ENCODE results near the gene STAT6. TPM values are rescaled to one million over a fixed set of nuclear protein-coding genes. Genes with fewer than 3 reads are reported as not detected.

The STAT6 gene
- total RNA-seq, 8 experiments from 2014 or later: 1.6 to 126 (median 13.3) TPM

DNA sequence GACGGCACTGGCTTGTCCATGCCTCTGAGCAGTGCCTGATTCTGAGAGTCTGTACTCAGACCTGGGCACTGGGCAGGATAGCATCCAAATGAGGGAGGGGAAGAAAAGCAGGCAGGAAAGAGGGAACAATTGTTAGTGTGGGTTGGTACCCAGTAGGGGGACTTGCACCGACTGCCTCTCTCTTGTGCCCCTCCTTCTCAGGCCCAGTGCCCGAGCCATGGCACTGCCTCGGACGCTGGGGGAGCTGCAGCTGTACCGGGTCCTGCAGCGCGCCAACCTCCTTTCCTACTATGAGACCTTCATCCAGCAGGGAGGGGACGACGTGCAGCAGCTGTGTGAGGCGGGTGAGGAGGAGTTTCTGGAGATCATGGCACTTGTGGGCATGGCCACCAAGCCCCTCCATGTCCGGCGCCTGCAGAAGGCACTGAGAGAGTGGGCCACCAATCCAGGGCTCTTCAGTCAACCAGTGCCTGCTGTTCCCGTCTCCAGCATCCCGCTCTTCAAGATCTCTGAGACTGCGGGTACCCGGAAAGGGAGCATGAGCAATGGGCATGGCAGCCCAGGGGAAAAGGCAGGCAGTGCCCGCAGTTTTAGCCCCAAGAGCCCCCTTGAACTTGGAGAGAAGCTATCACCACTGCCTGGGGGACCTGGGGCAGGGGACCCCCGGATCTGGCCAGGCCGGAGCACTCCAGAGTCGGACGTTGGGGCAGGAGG lies 20.1 kb downstream of the STAT6 start:
- in situ Hi-C loops (cut with MboI; ENCODE audit: low pct_unique_long_range_greater_than_20kb in 2 of 9, low sequenced_read_pairs in 9 of 9, unreplicated experiment in 9 of 9): no loop called here
- H3K27ac ChIP-seq: no peak overlapping the region
- no peak for ATAC-seq (replicated peaks in 6 of 8)

DNA sequence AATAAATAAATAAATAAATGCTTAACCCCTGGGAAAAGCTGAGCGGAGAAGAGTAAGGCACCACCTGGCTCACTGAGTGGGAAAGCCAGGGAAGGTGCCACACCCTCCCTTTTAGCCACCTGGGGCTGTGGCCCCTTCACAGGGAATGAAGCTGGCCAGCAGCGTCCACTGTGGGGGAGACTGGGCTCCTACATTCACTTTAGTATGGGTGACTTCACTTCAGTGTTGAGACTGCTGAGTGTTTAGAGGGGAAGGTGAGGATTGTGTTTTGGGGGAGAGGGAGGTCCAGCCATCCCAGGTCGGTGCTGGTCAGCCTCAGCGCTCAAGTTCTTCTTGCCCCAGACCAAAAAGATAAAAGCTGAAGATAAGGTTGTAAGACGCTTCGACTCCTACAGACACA lies 20.7 kb downstream of the STAT6 start:
- ATAC-seq (replicated peaks in 6 of 8): no peak
- peak overlapping the region; percentile 53 to 94 (median 69) for H3K4me3 ChIP-seq
- H3K4me1 ChIP-seq (replicated peaks in 1 of 2): peaks cover 31 to 37% of the 10 kb centered on the region in 2 donors
- in situ Hi-C loops (cut with MboI; ENCODE audit: low pct_unique_long_range_greater_than_20kb in 2 of 9, low sequenced_read_pairs in 9 of 9, unreplicated experiment in 9 of 9): no loop called here
- H3K27ac ChIP-seq: no peak overlapping the region
- 27 to 95% (median 60%) methylated on average over 2 to 3 of the region's 6 CpGs; no CpG with 5 or more reads in 5 of the 10 experiments for WGBS, 10 experiments

More for the DNA sequence above, 20.1 kb downstream of the STAT6 start:
- 87 to 95% methylated on average over 3 to 7 of the region's 22 CpGs; no CpG with 5 or more reads in 8 of the 10 experiments for WGBS, 10 experiments
- H3K4me1 ChIP-seq (replicated peaks in 1 of 2): peaks cover 28 to 33% of the 10 kb centered on the region in 2 donors
- H3K4me3 ChIP-seq: peak overlapping the region in 2 of 5 donors; percentile 53 to 77

DNA sequence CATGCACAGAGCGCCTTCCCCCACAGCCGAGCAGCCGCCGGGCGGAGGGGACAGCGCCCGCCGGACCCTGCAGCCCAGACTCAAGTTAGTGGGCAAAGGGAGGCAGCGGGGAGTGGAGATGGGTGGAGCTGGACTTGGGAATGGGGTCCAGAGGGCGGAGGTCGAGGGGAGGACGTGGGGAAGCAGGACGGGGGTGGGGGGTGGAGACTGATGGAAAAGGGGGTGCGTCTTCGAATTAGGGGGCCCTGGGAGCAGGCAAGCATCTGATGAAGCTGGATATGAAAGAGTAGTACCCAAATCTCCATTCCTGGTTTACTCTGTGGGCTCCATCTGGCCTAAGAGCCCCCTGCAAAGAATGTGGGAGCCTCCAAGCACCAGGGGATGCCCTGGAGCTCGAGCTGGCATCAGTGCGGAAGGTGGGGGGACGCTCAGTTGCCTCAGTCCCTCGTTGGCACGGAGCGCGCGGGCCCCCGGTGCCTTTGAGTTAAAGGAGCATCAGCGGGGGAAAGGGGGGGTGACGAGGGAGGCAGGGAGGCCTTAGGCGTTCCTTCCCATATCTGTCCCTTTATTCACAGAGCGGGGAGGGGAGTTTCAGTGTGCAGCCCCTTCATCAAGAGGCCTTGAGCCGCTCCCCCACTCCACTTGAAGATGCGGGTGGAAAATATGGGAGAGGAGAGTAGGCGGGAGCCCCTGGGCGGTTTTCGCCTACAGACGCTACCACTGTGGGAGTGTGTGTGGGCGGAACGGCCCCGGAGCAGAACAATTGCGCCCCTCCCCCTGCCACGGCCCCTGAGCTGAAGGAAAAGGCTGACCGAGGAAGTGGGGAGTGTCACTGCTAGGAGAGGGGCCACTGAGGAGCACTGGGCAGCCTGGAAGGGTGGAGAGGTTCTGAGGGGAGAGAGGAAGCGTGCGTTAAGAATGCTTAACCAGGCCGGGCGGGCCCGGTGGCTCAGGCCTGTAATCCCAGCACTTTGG lies 21.6 kb downstream of the STAT6 start:
- peak overlapping the region; percentile 53 to 94 (median 69) for H3K4me3 ChIP-seq
- 0 to 7% (median 0%) methylated on average over 1 to 11 of the region's 45 CpGs; no CpG with 5 or more reads in 3 of the 10 experiments for WGBS, 10 experiments
- peaks cover 31 to 35% of the 10 kb centered on the region in 2 donors for H3K4me1 ChIP-seq (replicated peaks in 1 of 2)
- ATAC-seq (replicated peaks in 6 of 8): peak; percentile 2 to 25 (median 12)
- H3K27ac ChIP-seq: peak overlapping the region; percentile 66 to 87
- in situ Hi-C loops (cut with MboI; ENCODE audit: low pct_unique_long_range_greater_than_20kb in 2 of 9, low sequenced_read_pairs in 9 of 9, unreplicated experiment in 9 of 9): no loop called here

DNA sequence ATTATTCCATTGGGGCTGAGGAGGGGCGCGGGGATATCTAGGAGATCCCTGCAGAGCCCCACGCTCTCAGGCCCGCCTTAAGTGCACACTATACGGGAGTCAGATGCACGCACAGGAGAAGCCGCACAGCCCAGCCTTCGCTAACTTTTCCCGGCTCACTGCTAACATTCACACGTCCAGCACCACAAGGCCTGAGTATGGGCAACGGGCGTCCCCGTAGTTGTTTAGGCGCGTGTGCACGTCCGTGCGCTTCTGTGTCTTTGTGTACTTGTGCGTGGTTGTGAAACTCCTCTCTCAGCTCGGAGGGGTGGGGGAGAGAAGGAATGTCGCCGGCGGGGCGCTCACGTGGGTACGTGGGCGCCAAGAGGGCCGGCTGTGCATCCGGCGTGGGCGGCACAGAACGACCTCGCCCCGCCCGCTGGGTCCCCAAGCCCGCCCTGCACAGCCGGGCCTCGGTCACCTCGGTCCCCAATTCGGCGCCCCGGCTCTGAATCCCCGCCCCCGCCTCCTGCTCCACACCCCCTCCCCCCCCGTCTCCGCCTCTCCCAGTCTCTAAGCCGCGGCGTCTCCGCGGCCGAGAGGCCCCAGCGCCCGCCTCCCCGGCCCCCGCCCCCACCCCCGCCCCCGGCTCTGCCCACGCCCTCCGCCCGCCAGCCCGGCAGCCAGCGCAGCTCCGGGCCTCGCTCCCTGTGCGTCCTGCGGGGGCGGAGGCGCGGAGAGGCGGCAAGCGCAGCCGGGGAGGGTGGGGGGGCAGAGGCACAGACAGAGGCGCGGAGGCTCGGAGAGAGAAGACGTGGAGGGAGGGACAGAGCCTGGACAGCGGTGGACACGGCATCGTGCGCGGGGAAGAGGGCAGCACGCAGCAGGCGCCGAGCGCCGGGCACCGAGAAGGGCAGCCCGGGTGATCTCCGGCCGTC lies 22.6 kb downstream of the STAT6 start, which contains the start of gene NAB2:
NAB2 (plus strand) TSS at position 761 of the 917 bp plus-strand sequence. CDS start 158 bp downstream, outside the sequence.
- Histone ChIP-seq H3K27ac (peak within 1 kb of the TSS; percentile 66 to 87), H3K4me3 (peak within 1 kb of the TSS; percentile 53 to 94 (median 69)), H3K4me1 (replicated peaks in 1 of 2) (peaks cover 22 to 26% of the 10 kb centered on the region in 2 donors)
- 0 to 5% (median 1%) methylated on average over 6 to 8 of the region's 91 CpGs; no CpG with 5 or more reads in 6 of the 10 experiments for WGBS, 10 experiments
- in situ Hi-C loops (cut with MboI; ENCODE audit: low pct_unique_long_range_greater_than_20kb in 2 of 9, low sequenced_read_pairs in 9 of 9, unreplicated experiment in 9 of 9): no loop called here
- peak; percentile 45 to 82 (median 73) for ATAC-seq (replicated peaks in 6 of 8)

DNA sequence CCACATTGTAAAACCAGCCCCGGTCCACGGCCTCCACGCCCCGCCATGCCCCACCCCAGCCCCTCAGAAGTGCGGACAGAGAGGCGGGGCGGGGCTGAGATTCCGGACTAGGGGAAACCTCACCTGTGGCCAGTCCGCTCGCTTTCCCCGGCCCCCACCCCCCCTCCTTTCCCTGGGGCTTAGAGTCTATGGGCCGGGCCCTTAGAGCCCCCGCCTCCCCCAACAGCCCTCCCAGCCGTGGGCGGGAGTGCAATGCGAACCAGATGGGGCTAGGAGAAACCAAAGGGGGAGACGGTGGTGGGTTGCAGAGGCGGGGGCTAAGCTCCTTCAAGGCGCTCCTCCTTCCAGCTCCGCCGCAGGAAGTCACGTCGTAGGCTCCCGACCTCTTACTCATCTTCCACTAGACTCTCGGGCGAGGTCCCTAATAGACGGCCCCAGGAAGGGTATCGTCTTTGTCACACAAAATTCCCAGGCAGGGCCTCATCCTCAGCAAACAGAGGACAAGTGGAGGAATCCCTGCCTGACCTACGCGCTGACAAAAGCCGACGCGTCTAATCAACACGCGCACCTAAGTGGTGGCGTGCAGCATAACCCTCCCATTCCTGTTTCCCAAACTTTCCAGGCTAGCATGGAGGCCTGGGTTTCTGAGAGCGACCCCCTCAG lies 23.3 kb downstream of the STAT6 start:
- H3K4me3 ChIP-seq: peak overlapping the region; percentile 53 to 94 (median 69)
- H3K27ac ChIP-seq: peak overlapping the region; percentile 66 to 78
- WGBS, 10 experiments: 0% methylated on average over 10 of the region's 37 CpGs; no CpG with 5 or more reads in 9 of the 10 experiments
- in situ Hi-C loops (cut with MboI; ENCODE audit: low pct_unique_long_range_greater_than_20kb in 2 of 9, low sequenced_read_pairs in 9 of 9, unreplicated experiment in 9 of 9): no loop called here
- ATAC-seq (replicated peaks in 6 of 8): peak; percentile 2 to 23 (median 8)
- peaks cover 18 to 19% of the 10 kb centered on the region in 2 donors for H3K4me1 ChIP-seq (replicated peaks in 1 of 2)

DNA sequence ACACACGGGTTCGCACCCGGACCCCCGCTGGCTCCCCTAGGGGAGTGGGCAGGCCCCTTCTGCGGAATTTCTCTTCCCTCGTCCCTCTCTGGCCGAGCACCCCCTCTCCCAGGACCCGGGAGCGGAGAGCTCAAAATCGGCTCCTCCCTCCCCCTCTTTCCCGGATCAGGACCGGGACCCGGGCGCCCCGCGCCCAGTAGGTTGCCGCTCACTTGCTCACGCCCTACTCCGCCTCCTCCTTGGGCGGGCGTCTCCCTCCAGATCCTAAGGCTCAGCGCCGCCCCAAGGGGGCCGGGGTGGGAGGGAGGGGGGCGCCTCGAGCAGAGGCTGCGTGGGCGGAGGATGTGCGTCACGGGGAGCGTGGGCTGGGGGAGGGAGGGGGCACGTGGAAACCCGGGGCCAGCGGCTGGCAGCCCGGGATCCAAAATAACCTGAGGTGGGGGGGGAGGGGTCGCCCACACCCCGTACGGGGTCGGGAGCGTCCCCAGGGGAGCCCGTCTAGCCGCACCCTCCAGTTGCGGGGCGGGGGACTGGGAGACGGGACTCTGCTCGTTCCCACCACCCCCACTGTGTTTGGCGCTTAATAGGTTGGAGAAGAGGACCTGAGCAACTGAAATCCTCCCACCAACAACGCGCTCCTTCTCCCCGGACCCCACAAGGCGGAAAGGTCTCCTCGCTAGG lies 24.0 kb downstream of the STAT6 start:
- in situ Hi-C loops (cut with MboI; ENCODE audit: low pct_unique_long_range_greater_than_20kb in 2 of 9, low sequenced_read_pairs in 9 of 9, unreplicated experiment in 9 of 9): no loop called here
- peaks cover 17 to 19% of the 10 kb centered on the region in 2 donors for H3K4me1 ChIP-seq (replicated peaks in 1 of 2)
- peak; percentile 5 to 35 (median 16) for ATAC-seq (replicated peaks in 6 of 8)
- H3K4me3 ChIP-seq: peak overlapping the region; percentile 53 to 94 (median 69)
- 0 to 12% (median 5%) methylated on average over 1 to 7 of the region's 52 CpGs; no CpG with 5 or more reads in 6 of the 10 experiments for WGBS, 10 experiments
- peak overlapping the region; percentile 17 to 78 for H3K27ac ChIP-seq

DNA sequence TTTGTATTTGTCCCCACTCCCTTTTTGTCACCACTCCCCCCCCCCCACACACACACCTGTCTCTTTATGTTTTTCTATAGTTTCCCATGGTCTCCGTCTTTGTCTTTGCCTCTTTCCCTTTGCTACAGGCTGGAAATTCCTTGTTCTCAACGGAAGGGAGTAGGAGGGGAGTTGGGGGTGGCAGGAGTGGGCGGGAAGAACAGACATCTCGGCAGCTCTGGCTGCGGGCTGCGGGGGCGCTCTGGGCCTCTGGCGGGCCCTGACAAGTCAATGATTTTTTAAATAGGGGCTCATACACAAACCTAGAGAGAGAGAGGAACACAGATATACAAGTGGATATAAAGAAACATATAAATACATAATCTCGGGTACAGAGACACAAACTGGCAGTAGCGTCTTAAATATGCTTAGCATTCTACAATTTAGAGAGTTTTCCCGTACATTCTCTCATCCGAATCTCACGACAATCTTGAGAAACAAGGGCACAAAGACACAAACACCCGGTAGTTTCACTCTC lies 24.6 kb downstream of the STAT6 start:
- Histone ChIP-seq H3K27ac (peak overlapping the region in 1 of 2 donors; percentile 78), H3K4me3 (peak overlapping the region; percentile 53 to 94 (median 69)), H3K4me1 (replicated peaks in 1 of 2) (peaks cover 17 to 19% of the 10 kb centered on the region in 2 donors)
- in situ Hi-C loops (cut with MboI; ENCODE audit: low pct_unique_long_range_greater_than_20kb in 2 of 9, low sequenced_read_pairs in 9 of 9, unreplicated experiment in 9 of 9): no loop called here
- ATAC-seq (replicated peaks in 6 of 8): peak in 4 of 8 experiments; percentile 2 to 7 (median 5)
- 0 to 14% (median 7%) methylated on average over 1 to 6 of the region's 14 CpGs; no CpG with 5 or more reads in 7 of the 10 experiments for WGBS, 10 experiments

DNA sequence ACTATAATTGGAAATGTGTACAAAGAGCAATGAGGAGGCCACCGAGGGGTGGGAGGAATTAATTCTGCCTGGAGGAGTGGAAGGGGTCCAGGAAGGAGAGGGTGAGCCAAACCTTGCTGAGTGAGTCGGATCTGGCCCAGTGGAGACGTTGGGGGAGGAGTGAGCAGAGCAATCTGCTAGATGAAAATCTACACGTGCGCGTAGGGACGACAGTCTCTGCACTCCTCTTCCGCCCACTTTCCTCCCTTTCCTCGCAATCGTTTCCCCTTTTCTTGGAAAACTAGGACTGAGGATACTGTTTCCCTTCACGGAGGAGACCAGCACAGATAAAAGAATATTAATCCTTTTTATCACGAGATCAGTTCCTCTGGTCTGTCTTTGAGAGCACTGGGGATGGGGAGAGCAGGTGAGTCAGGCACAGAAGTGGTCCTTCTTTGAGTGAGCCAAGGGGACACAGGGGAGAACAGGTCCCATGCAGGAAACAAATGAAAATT lies 25.1 kb downstream of the STAT6 start:
- 0 to 31% (median 11%) methylated on average over 2 to 10 of the region's 12 CpGs; no CpG with 5 or more reads in 3 of the 10 experiments for WGBS, 10 experiments
- in situ Hi-C loops (cut with MboI; ENCODE audit: low pct_unique_long_range_greater_than_20kb in 2 of 9, low sequenced_read_pairs in 9 of 9, unreplicated experiment in 9 of 9): no loop called here
- no peak for ATAC-seq (replicated peaks in 6 of 8)
- H3K27ac ChIP-seq: peak overlapping the region in 1 of 2 donors; percentile 28
- peaks cover 17 to 19% of the 10 kb centered on the region in 2 donors for H3K4me1 ChIP-seq (replicated peaks in 1 of 2)
- peak overlapping the region in 3 of 5 donors; percentile 53 to 94 (median 77) for H3K4me3 ChIP-seq

DNA sequence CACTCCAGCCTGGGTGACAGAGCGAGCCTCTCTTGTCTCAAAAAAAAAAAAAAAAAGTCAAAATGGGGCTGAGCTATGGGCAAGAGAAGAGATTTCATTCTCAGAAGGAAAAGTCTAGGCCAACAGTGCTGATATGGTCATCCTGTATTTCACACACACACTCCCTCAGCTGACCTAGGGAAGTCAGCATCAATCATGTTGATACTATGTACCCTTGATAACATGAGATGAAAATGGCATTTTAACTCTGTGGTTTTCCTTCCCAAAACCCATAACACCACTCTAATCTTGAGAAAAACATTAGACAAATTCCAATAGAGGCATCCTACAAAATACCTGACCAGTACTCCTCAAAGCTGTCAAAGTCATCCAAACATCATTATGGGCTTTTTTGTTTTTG lies 30.3 kb downstream of the STAT6 start:
- 80 to 100% methylated on average over 1 of the region's 1 CpG; no CpG with 5 or more reads in 8 of the 10 experiments for WGBS, 10 experiments
- in situ Hi-C loops (cut with MboI; ENCODE audit: low pct_unique_long_range_greater_than_20kb in 2 of 9, low sequenced_read_pairs in 9 of 9, unreplicated experiment in 9 of 9): no loop called here
- ATAC-seq (replicated peaks in 6 of 8): no peak
- Histone ChIP-seq H3K4me1 (replicated peaks in 1 of 2) (peaks cover 2 to 5% of the 10 kb centered on the region in 2 donors), H3K27ac (no peak overlapping the region), H3K4me3 (no peak overlapping the region)

DNA sequence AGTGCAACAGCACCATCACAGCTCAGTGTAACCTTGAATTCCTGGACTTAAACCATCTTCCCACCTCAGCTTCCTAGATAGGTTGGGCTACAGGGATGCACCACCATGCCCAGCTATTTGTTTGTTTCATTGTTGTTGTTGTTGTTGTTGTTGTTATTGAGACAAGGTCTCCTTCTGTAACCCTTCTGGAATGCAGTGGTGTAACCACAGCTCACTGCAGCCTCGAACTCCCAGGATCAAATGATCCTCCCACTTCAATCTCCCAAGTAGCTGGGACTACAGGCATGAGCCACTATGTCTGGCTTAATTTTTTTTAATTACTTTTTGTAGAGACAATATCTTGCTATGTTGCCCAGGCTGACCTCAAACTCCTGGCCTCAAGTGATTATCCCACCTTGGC lies 31.3 kb downstream of the STAT6 start:
- no peak for ATAC-seq (replicated peaks in 6 of 8)
- no peak overlapping the region for H3K27ac ChIP-seq
- WGBS, 10 experiments: 17 to 80% (median 43%) methylated on average over 1 of the region's 1 CpG; no CpG with 5 or more reads in 6 of the 10 experiments
- in situ Hi-C loops (cut with MboI; ENCODE audit: low pct_unique_long_range_greater_than_20kb in 2 of 9, low sequenced_read_pairs in 9 of 9, unreplicated experiment in 9 of 9): no loop called here
- peaks cover 0 to 3% of the 10 kb centered on the region in 2 donors for H3K4me1 ChIP-seq (replicated peaks in 1 of 2)
- no peak overlapping the region for H3K4me3 ChIP-seq

Data from motor neuron (in vitro differentiated cells).